Measurements from ENCODE around the gene TTC34. TPM values are rescaled to one million over a fixed set of nuclear protein-coding genes. Genes with fewer than 3 reads are reported as not detected.
"Not testable (repeated sequence)": the region's sequence is repeated elsewhere in the genome, so short reads cannot be mapped to it uniquely, and the experiment has no call there.

TTC34 gene
- polyA plus RNA-seq, 1 donor (not counting 4 experiments of a cell fraction or from before 2014, with no cell fraction given), result 0.04 TPM

- H3K36me3 ChIP-seq (ENCODE audit: control insufficient read depth in 2 of 2, extremely low read depth in 1 of 2, insufficient read depth in 2 of 2, low read length in 2 of 2), result no peaks in the 10 kb centered on the region
- no peaks in the 10 kb centered on the region for H3K4me1 ChIP-seq (ENCODE audit: control insufficient read depth, extremely low read depth, insufficient read depth, low read length)
- no peaks in the 10 kb centered on the region for H3K79me2 ChIP-seq (ENCODE audit: control insufficient read depth, insufficient read depth, low read length)
- H3K9me1 ChIP-seq (ENCODE audit: control insufficient read depth, extremely low read depth, insufficient read depth, low read length), result no peaks in the 10 kb centered on the region
- no peak overlapping the region for H3K9ac ChIP-seq (ENCODE audit: control insufficient read depth, extremely low read depth, insufficient read depth, low read length)
- DNase-seq (ENCODE audit: low read depth, low spot score) (no peak), FAIRE-seq (no peak)
- dilution Hi-C loops (cut with MboI; ENCODE audit: extremely low pct_ligation_motif_present, low sequenced_read_pairs), result no loop called here
- no peaks in the 10 kb centered on the region for H4K20me1 ChIP-seq (ENCODE audit: control insufficient read depth, extremely low read depth, insufficient read depth, low read length)
- H3K27me3 ChIP-seq (ENCODE audit: control insufficient read depth, extremely low read depth, insufficient read depth, low read length), result no peaks in the 10 kb centered on the region
- peaks cover 11% of the 10 kb centered on the region for H3K9me3 ChIP-seq (ENCODE audit: control insufficient read depth, low read depth, low read length)
- TF ChIP-seq EZH2 (IDR thresholded peaks at IDR 0.05; ENCODE audit: low read length) (no peak), CTCF (optimal IDR thresholded peaks at IDR 0.05 in 1 of 3, IDR thresholded peaks at IDR 0.05 in 1 of 3, conservative IDR thresholded peaks at IDR 0.05 in 1 of 3; ENCODE audit: extremely low read depth in 1 of 3, insufficient read depth in 2 of 3, low read length in 3 of 3) (no peak)
- H3K27ac ChIP-seq (ENCODE audit: control insufficient read depth, insufficient read depth, low read length), result no peak overlapping the region
- H3K4me2 ChIP-seq (ENCODE audit: control insufficient read depth, extremely low read depth, insufficient read depth, low read depth, low read length), result no peak overlapping the region
- no peak overlapping the region for H2AFZ ChIP-seq (ENCODE audit: control insufficient read depth, low read length)
- H3K4me3 ChIP-seq (ENCODE audit: control insufficient read depth in 2 of 3, extremely low read depth in 1 of 3, insufficient read depth in 2 of 3, low read depth in 1 of 3, low read length in 3 of 3), result no peak overlapping the region
Measured at GRCh38 chr1:2799811-2800663, 1.5 kb downstream of the TTC34 start.

GRCh38 chr1:2798958-2799357, 2.5 kb downstream of the TTC34 start:
- H3K27ac ChIP-seq (ENCODE audit: control insufficient read depth, insufficient read depth, low read length); H2AFZ ChIP-seq (ENCODE audit: control insufficient read depth, low read length); H3K4me3 ChIP-seq (ENCODE audit: control insufficient read depth in 2 of 3, extremely low read depth in 1 of 3, insufficient read depth in 2 of 3, low read depth in 1 of 3, low read length in 3 of 3); DNase-seq (ENCODE audit: low read depth, low spot score); H4K20me1 ChIP-seq (ENCODE audit: control insufficient read depth, extremely low read depth, insufficient read depth, low read length); H3K9ac ChIP-seq (ENCODE audit: control insufficient read depth, extremely low read depth, insufficient read depth, low read length); H3K79me2 ChIP-seq (ENCODE audit: control insufficient read depth, insufficient read depth, low read length); H3K9me1 ChIP-seq (ENCODE audit: control insufficient read depth, extremely low read depth, insufficient read depth, low read length); H3K27me3 ChIP-seq (ENCODE audit: control insufficient read depth, extremely low read depth, insufficient read depth, low read length); FAIRE-seq; dilution Hi-C loops (cut with MboI; ENCODE audit: extremely low pct_ligation_motif_present, low sequenced_read_pairs); H3K4me2 ChIP-seq (ENCODE audit: control insufficient read depth, extremely low read depth, insufficient read depth, low read depth, low read length); H3K36me3 ChIP-seq (ENCODE audit: control insufficient read depth in 2 of 2, extremely low read depth in 1 of 2, insufficient read depth in 2 of 2, low read length in 2 of 2); H3K4me1 ChIP-seq (ENCODE audit: control insufficient read depth, extremely low read depth, insufficient read depth, low read length): not testable (repeated sequence)
- peaks cover 11% of the 10 kb centered on the region for H3K9me3 ChIP-seq (ENCODE audit: control insufficient read depth, low read depth, low read length)

- H3K79me2 ChIP-seq (ENCODE audit: control insufficient read depth, insufficient read depth, low read length), result no peaks in the 10 kb centered on the region
- no peak overlapping the region for H3K4me3 ChIP-seq (ENCODE audit: control insufficient read depth in 2 of 3, extremely low read depth in 1 of 3, insufficient read depth in 2 of 3, low read depth in 1 of 3, low read length in 3 of 3)
- H3K9ac ChIP-seq (ENCODE audit: control insufficient read depth, extremely low read depth, insufficient read depth, low read length), result no peak overlapping the region
- H3K9me3 ChIP-seq (ENCODE audit: control insufficient read depth, low read depth, low read length), result peaks cover 8% of the 10 kb centered on the region
- dilution Hi-C loops (cut with MboI; ENCODE audit: extremely low pct_ligation_motif_present, low sequenced_read_pairs), result no loop called here
- FAIRE-seq (no peak), DNase-seq (ENCODE audit: low read depth, low spot score) (no peak)
- H3K4me1 ChIP-seq (ENCODE audit: control insufficient read depth, extremely low read depth, insufficient read depth, low read length), result no peaks in the 10 kb centered on the region
- H2AFZ ChIP-seq (ENCODE audit: control insufficient read depth, low read length), result no peak overlapping the region
- H3K27me3 ChIP-seq (ENCODE audit: control insufficient read depth, extremely low read depth, insufficient read depth, low read length), result no peaks in the 10 kb centered on the region
- no peaks in the 10 kb centered on the region for H3K9me1 ChIP-seq (ENCODE audit: control insufficient read depth, extremely low read depth, insufficient read depth, low read length)
- H3K4me2 ChIP-seq (ENCODE audit: control insufficient read depth, extremely low read depth, insufficient read depth, low read depth, low read length), result no peak overlapping the region
- no peak overlapping the region for H3K27ac ChIP-seq (ENCODE audit: control insufficient read depth, insufficient read depth, low read length)
- no peaks in the 10 kb centered on the region for H4K20me1 ChIP-seq (ENCODE audit: control insufficient read depth, extremely low read depth, insufficient read depth, low read length)
- TF ChIP-seq CTCF (optimal IDR thresholded peaks at IDR 0.05 in 1 of 3, IDR thresholded peaks at IDR 0.05 in 1 of 3, conservative IDR thresholded peaks at IDR 0.05 in 1 of 3; ENCODE audit: extremely low read depth in 1 of 3, insufficient read depth in 2 of 3, low read length in 3 of 3) (no peak), EZH2 (IDR thresholded peaks at IDR 0.05; ENCODE audit: low read length) (no peak)
- H3K36me3 ChIP-seq (ENCODE audit: control insufficient read depth in 2 of 2, extremely low read depth in 1 of 2, insufficient read depth in 2 of 2, low read length in 2 of 2), result no peaks in the 10 kb centered on the region
Measured at GRCh38 chr1:2797741-2798016, 3.8 kb downstream of the TTC34 start.
